Measurements from ENCODE around the gene LHFPL3.
A peak's percentile ranks its signal among the peaks of the same experiment; 100 is the strongest.

The LHFPL3 gene

DNA sequence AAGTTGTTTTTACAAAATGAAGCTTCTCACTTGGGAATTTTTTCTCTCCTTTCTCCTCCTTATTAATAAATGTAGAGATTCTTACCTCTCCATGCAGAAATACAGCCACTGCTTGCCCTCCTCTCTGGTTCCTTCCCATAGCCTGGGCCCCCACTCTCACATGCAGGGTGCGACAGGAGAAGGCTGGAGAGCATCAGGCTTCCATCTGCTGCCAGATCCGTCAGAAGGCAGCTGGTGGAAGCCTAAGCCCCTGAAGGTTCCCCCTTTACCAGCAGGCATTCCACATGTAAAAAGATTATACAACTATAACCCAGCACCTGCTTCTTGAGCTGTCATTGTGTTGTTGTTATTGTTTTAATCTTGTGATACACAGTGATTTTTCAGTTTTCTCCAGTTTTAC is 314.2 kb downstream of the LHFPL3 start:
- Histone ChIP-seq H3K27me3 (ENCODE audit: control insufficient read depth, low read length) (0 out of 2 replicates have a peak, but pooled peaks cover 3% of the 10 kb centered on the region), H3K4me1 (ENCODE audit: control insufficient read depth, low read length) (no peaks in the 10 kb centered on the region), H3K79me2 (ENCODE audit: control insufficient read depth, low read length) (no peaks in the 10 kb centered on the region), H3K27ac (ENCODE audit: low read depth, low read length) (no peak overlapping the region), H3K9me2 (replicated peaks; ENCODE audit: control insufficient read depth, low read length) (no peaks in the 10 kb centered on the region), H4K20me1 (ENCODE audit: control insufficient read depth, insufficient read depth, low read depth, low read length) (no peaks in the 10 kb centered on the region), H3K9me3 (ENCODE audit: control insufficient read depth, insufficient read depth, low read length) (no peaks in the 10 kb centered on the region), H3K4me3 (ENCODE audit: low read length) (no peak overlapping the region), H3K36me3 (ENCODE audit: control insufficient read depth, low read length) (no peaks in the 10 kb centered on the region), H3F3A (ENCODE audit: control insufficient read depth, insufficient read depth) (no peaks in the 10 kb centered on the region), H3K4me2 (ENCODE audit: low read length) (no peak overlapping the region)
- TF ChIP-seq, protein P1, sequence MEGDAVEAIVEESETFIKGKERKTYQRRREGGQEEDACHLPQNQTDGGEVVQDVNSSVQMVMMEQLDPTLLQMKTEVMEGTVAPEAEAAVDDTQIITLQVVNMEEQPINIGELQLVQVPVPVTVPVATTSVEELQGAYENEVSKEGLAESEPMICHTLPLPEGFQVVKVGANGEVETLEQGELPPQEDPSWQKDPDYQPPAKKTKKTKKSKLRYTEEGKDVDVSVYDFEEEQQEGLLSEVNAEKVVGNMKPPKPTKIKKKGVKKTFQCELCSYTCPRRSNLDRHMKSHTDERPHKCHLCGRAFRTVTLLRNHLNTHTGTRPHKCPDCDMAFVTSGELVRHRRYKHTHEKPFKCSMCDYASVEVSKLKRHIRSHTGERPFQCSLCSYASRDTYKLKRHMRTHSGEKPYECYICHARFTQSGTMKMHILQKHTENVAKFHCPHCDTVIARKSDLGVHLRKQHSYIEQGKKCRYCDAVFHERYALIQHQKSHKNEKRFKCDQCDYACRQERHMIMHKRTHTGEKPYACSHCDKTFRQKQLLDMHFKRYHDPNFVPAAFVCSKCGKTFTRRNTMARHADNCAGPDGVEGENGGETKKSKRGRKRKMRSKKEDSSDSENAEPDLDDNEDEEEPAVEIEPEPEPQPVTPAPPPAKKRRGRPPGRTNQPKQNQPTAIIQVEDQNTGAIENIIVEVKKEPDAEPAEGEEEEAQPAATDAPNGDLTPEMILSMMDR (IDR thresholded peaks at IDR 0.05; ENCODE audit: low read depth, low read length, poor library complexity, severe bottlenecking), result no peak
- TF ChIP-seq EZH2phosphoT487 (IDR thresholded peaks at IDR 0.05; ENCODE audit: borderline replicate concordance, low read length), result no peak

DNA sequence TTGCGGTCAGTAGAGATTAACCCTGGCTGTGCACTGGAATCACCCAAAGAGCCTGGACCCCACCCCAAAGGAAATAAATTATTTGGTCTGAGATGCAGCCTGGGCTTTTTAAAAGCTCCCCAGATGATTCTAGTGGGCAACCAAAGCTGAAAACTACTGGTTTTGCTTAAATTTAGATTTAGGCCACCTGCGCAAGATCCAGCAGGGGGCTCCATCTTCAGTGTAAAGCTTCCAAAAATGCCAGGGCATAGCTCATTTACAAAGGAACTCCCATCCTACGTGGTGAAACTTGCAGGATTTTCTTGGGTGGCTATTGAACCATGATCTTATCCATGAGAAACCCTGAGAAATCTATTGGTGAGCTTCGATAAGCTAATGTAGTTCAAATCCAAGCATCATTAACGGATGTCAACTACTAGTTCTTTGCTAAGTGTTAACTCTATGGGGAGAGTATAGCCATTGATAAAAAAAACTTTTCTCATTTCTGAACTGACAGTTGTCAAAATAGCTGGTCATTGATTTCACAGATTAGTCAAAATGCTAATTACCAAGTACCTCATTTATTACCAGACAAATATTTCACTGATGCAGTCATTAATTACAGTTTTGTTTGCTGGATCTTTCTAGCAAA is 315.3 kb downstream of the LHFPL3 start:
- H3K4me2 ChIP-seq (ENCODE audit: low read length), result no peak overlapping the region
- TF ChIP-seq, protein P1 (IDR thresholded peaks at IDR 0.05; ENCODE audit: low read depth, low read length, poor library complexity, severe bottlenecking), result peak; percentile 81
- no peak for TF ChIP-seq EZH2phosphoT487 (IDR thresholded peaks at IDR 0.05; ENCODE audit: borderline replicate concordance, low read length)

DNA sequence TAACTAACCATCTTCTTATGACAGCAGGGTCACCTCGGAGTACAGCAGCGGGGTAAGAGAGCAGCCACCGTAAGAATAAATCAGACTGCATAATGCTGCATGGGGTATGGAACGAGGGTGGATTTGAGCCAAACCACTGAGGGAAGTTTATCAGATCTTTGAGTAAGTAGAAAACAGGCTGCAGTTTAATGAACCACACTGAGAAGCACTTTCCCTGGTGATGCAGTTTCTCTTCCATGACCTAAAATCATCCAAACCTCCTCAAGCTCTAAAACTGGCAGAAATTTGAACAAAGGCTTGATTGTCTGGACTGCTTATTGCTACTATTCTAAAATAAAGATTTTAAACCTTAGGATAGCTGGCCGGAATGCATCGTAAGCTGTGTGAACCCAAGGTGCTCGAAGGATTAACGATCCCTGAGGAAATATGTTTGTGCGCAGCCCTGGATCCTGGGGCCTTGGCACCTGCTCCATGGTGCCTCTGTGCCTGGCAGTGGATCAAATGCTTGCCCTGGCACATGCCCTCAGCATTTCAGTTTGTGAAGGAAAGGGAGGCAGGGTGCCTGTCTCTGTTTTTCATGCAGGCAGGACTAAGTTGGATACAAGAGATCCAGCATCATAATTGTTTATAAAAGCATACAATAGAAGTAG is 322.7 kb downstream of the LHFPL3 start:
- Histone ChIP-seq H3F3A (ENCODE audit: control insufficient read depth, insufficient read depth) (no peaks in the 10 kb centered on the region), H4K20me1 (ENCODE audit: control insufficient read depth, insufficient read depth, low read depth, low read length) (no peaks in the 10 kb centered on the region), H3K79me2 (ENCODE audit: control insufficient read depth, low read length) (no peaks in the 10 kb centered on the region), H3K4me2 (ENCODE audit: low read length) (no peak overlapping the region), H3K9me3 (ENCODE audit: control insufficient read depth, insufficient read depth, low read length) (no peaks in the 10 kb centered on the region), H3K4me3 (ENCODE audit: low read length) (no peak overlapping the region), H3K36me3 (ENCODE audit: control insufficient read depth, low read length) (no peaks in the 10 kb centered on the region), H3K4me1 (ENCODE audit: control insufficient read depth, low read length) (no peaks in the 10 kb centered on the region), H3K27me3 (ENCODE audit: control insufficient read depth, low read length) (0 out of 2 replicates have a peak, but pooled peaks cover under 1% of the 10 kb centered on the region), H3K27ac (ENCODE audit: low read depth, low read length) (no peak overlapping the region), H3K9me2 (replicated peaks; ENCODE audit: control insufficient read depth, low read length) (no peaks in the 10 kb centered on the region)
- TF ChIP-seq, protein P1 (IDR thresholded peaks at IDR 0.05; ENCODE audit: low read depth, low read length, poor library complexity, severe bottlenecking), result no peak
- no peak for TF ChIP-seq EZH2phosphoT487 (IDR thresholded peaks at IDR 0.05; ENCODE audit: borderline replicate concordance, low read length)

More for the DNA sequence above, 315.3 kb downstream of the LHFPL3 start:
- H3K4me1 ChIP-seq (ENCODE audit: control insufficient read depth, low read length), result no peaks in the 10 kb centered on the region
- H3K9me3 ChIP-seq (ENCODE audit: control insufficient read depth, insufficient read depth, low read length), result no peaks in the 10 kb centered on the region
- H3K9me2 ChIP-seq (replicated peaks; ENCODE audit: control insufficient read depth, low read length), result no peaks in the 10 kb centered on the region
- H3K4me3 ChIP-seq (ENCODE audit: low read length), result no peak overlapping the region
- H4K20me1 ChIP-seq (ENCODE audit: control insufficient read depth, insufficient read depth, low read depth, low read length), result no peaks in the 10 kb centered on the region
- no peaks in the 10 kb centered on the region for H3K36me3 ChIP-seq (ENCODE audit: control insufficient read depth, low read length)
- 0 out of 2 replicates have a peak, but pooled peaks cover 3% of the 10 kb centered on the region for H3K27me3 ChIP-seq (ENCODE audit: control insufficient read depth, low read length)
- no peaks in the 10 kb centered on the region for H3K79me2 ChIP-seq (ENCODE audit: control insufficient read depth, low read length)
- no peak overlapping the region for H3K27ac ChIP-seq (ENCODE audit: low read depth, low read length)
- no peaks in the 10 kb centered on the region for H3F3A ChIP-seq (ENCODE audit: control insufficient read depth, insufficient read depth)
